Left lobe of liver (tissue), 2 donors: Measurements from ENCODE around the gene PI4KA. TPM values are rescaled to one million over a fixed set of nuclear protein-coding genes. Genes with fewer than 3 reads are reported as not detected.

Source experiments
- ATAC-seq: fragments of 200-7000 bp; cut with Tn5 transposase; one replicate; pipeline ENCODE4 v1.9.1; 2020; ENCODE audit warnings: mild to moderate bottlenecking, moderate library complexity
- DNase-seq: peaks from one replicate; pipeline ENCODE4 v3.0.0-alpha.2; 2020; ENCODE audit warnings: low spot score
- total RNA-seq: library from RNA; stranded (reverse); gene quantifications from one replicate; pipeline ENCODE4 v1.2.1, GENCODE V29; 2021
- donor health status: DM: no; HTN: no; CAD: no; lungs with moderate emphysema.
- donor health status: DM: no; HTN: yes; CAD: no.

PI4KA gene
- total RNA-seq, 1 donor from 2014 or later = 40.4 TPM

DNA sequence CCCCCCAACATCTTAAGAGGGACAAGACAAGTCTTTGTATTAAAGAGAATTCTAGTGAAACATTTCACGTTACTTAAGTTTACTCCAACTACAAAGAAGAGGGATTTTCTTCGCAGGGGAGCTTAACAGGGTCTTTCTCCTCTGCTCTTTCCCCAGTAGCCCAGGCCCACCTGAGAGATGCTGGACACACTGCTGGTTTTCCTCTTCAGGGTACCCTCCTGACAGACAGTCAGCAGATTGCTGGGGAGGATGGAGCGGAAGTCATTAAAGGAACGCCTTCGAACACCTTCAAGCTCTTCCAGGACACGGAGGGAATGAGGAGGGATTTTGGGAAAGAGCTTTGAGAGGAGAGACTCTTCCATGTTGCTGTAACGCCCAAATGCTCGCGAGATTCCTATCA lies 39.1 kb downstream of the PI4KA start:
- ATAC-seq = no peak

GRCh38 chr22:20818471-20818870 lies 40.1 kb downstream of the PI4KA start:
- no peak for ATAC-seq
- DNase-seq = peak; percentile 14

More for the DNA sequence above, 39.1 kb downstream of the PI4KA start:
- no peak for DNase-seq

GRCh38 chr22:20816559-20816958 lies 42.1 kb downstream of the PI4KA start:
- ATAC-seq (no peak), DNase-seq (peak; percentile 22)

GRCh38 chr22:20815477-20816050 lies 43.0 kb downstream of the PI4KA start:
- ATAC-seq (no peak), DNase-seq (peak; percentile 4)

- DNase-seq (no peak), ATAC-seq (no peak)
These were observed 44.3 kb downstream of the PI4KA start for GRCh38 chr22:20814221-20814808.

GRCh38 chr22:20813056-20813455 lies 45.6 kb downstream of the PI4KA start:
- no peak for DNase-seq
- ATAC-seq = no peak

DNA sequence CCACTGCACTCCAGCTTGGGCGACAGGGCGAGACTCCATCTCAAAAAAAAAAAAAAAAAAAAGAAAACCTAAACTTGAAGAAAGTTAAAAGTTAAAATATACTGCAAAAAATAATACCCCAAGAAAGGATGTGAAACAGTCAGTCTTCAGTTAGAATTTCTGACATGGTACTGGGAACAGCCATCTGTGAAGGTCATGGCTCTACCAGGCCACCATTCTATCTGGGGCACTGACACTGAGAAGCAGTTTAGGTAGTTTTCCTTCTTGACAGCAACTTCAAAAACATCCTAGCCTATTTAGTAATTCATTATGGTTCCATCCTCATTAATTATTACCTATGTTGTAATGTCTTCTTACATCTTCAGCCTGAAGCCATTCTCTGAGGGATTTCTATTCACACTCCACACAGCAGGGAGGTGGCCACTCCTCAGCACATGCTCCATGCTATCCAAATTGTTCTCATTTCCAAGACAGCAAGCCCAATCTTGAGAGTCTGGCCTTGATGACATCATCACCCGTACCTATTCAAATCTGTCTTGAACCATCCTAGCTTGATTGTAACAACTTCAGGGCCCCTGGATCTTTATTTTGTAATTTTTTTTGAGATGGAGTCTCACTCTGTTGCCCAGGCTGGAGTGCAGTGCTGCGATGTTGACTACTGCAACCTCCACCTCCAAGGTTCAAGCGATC lies 46.5 kb downstream of the PI4KA start:
- DNase-seq (peak; percentile 1), ATAC-seq (no peak)

GRCh38 chr22:20811171-20811570 lies 47.4 kb downstream of the PI4KA start:
- DNase-seq (no peak), ATAC-seq (no peak)

- DNase-seq = peak; percentile 21
These were observed 48.0 kb downstream of the PI4KA start for GRCh38 chr22:20810645-20811044.

DNA sequence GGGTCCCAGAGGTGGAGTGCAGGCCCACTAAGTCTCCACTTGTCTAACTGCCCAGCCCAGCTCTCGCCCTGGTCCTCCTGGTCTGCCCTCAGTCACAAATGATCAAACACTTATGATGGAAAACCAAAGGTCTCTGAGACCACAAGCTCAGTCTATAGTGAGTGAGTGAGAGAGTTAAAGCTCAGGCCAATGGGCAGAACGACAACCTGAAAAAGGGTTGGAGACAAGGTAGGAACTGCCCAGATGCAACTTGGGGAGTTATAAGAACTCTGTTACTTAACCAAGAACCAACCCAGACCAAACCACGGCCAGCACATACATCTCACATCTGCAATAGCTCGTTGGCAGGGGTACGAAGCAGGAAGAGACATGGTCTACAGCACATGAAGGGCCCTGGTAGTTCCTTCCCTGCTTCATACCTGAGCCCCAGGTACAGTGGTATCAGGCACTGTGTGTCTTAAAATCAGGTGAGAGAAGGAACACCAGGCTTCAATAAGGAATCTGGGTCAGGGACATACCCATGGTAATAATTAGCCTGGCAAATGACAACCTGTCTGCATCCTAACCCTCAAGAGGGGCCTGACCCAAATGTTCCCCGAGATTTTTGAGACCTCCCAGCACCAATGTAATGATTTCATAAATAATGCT lies 48.9 kb downstream of the PI4KA start:
- ATAC-seq (no peak), DNase-seq (peak; percentile 19)

More at GRCh38 chr22:20810645-20811044, 48.0 kb downstream of the PI4KA start:
- ATAC-seq = no peak

DNA sequence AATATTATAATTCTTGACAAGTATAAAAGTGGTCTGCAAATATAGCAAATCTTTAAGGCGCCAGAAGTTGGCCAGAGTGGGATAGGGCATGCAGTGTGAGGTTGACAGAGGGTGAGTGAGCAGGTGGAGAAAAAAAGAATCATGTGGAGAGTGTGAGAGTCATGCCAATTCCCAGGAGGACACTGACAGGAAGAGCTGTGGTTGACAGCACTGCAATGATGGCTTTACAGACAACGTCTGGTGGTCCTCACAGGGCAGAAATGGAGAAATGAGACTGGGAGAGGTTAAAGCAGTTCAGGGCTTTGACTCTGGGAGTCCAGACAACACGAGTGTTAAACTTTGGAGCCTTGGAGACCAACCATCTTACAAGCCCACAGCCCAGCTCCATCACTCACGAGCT lies 49.8 kb downstream of the PI4KA start:
- DNase-seq (peak; percentile 15), ATAC-seq (no peak)

DNA sequence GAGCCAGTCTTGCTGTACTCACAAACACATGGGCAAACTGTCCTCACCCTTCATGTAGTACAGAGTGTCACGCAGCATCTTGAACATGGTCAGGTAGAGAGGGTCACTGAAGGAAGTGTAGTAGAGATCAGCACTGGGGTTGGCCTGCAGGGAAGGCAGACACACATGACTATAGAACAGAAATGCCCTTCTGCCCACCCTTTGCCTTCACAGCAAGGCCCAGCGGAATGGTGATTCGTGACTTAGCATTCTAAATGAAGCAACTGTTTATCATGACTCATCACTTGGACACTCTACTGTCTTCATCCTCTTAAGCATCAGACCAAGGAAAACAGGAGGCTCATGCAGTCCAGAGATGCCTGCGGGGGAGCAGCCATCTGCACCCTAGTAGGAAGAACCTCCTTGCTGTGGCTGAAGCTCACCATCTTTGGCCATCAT lies 51.3 kb downstream of the PI4KA start:
- DNase-seq = peak; percentile 19

GRCh38 chr22:20805972-20806471 lies 52.6 kb downstream of the PI4KA start:
- DNase-seq (peak; percentile 28), ATAC-seq (no peak)

More for the DNA sequence above, 51.3 kb downstream of the PI4KA start:
- no peak for ATAC-seq

GRCh38 chr22:20804650-20805049 lies 54.0 kb downstream of the PI4KA start:
- ATAC-seq (peak; percentile 14), DNase-seq (no peak)

DNA sequence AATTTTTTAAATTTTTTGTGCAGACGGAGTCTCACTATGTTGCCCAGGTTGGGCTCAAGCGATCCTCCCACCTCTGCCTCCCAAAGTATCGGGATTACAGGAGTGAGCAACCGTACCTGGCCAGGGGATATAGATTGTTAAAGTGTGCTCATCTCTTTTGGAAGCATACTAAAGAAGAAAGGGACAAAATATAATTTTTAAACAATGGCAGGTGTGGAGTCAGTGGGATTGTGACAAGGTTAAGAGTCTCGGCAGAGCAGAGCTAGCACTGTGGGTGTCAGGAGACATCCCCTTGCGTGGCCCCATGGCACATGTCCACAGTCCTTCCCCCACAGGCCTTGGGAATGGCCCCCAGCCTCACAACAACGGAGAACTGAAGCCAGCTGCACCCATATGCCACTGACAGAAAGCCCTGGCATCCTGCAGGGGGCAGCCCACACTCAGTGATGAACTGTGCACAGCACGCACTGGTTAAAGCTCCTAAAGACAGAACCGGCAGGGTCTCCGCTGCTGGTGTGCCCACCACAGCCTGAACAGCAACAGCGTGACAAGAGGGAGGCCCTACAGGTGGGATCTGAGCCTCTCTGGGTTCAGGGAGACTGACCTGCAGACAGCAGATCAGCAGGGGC lies 54.8 kb downstream of the PI4KA start:
- ATAC-seq = peak; percentile 93
- DNase-seq = peak; percentile 61

DNA sequence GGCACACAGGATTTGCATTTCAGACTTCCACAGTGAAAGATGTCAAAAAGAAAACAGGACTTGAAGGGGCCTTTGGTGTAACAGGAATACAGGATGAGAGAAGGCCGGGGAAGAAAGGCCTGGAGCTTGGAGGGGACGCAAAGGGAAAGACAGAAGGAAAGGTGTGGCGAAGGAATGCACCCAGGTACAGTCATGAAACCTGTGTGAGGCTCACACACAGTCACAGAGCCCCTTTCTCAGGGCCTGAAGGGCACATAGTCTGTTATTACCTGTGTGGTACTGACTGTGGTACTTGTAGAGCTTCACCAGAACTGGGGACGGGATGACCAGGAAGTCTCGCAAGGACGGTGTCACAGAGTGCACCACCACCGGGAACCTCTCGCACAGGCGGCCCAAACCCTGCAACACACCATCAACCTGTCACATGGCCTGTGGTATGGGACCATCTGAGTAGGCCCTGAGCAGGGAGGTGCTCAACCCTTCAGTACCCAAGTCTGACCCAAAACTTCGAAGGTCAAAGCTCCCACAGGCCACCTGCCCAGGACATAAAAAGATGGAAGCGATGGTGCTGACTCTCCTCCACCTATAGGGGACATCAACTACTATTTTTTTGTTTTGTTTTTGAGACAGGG lies 55.6 kb downstream of the PI4KA start:
- DNase-seq = no peak
- ATAC-seq = no peak

- no peak for DNase-seq
- ATAC-seq = no peak
These were observed 56.2 kb downstream of the PI4KA start for GRCh38 chr22:20802452-20802851.

- DNase-seq = no peak
- no peak for ATAC-seq
These were observed 59.2 kb downstream of the PI4KA start for GRCh38 chr22:20799449-20799848.

GRCh38 chr22:20798974-20799373 lies 59.6 kb downstream of the PI4KA start:
- ATAC-seq (no peak), DNase-seq (no peak)

DNA sequence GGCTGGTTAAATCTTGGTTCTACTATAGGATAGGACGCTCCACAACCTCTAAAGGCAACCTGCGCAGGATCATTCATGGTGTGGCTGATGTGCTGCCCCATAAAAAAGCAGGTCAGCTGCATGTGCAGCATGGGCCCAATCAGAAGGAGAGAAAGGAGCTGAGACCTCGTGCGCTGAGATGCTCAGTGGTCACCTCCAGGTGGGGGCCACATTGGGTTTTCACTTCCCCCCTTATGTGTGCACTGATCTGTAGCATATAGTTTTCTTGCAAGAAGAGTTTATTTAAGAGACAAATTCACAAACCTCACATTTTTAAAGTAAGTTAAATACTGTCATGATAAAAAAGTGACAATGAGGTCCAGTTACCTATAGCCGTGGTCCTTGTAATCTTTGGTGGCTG lies 60.4 kb downstream of the PI4KA start:
- DNase-seq (no peak), ATAC-seq (no peak)

- no peak for DNase-seq
- ATAC-seq = no peak
These were observed 61.9 kb downstream of the PI4KA start for GRCh38 chr22:20796731-20797130.
